B cell (primary cell): ENCODE data around the gene CEP19. TPM values are rescaled to one million over a fixed set of nuclear protein-coding genes. Genes with fewer than 3 reads are reported as not detected.

Experiments used
- ATAC-seq: fragments of 200-7000 bp; cut with Tn5 transposase; one replicate; pipeline ENCODE4 v1.10.0; 2021; ENCODE audit warnings: low read depth, mild to moderate bottlenecking, moderate number of reproducible peaks, moderate library complexity
- CTCF ChIA-PET: fragments of 350-600 bp; sonication (Branson Sonifier 250); formaldehyde crosslinking; loops from one replicate; lab custom pipeline; 2021; ENCODE audit warnings: antibody characterized with exemption, inconsistent platforms; lab: Charles Lee
- POLR2A ChIA-PET: fragments of 350-600 bp; sonication (Branson Sonifier 250); formaldehyde crosslinking; loops from one replicate; lab custom pipeline; 2021; ENCODE audit warnings: antibody characterized with exemption; lab: Charles Lee
- DNase-seq: peaks from one replicate; pipeline ENCODE4 v3.0.0; 2013
- H2AFZ ChIP-seq: 2 replicates; pipeline ENCODE4 v1.6.1; 2012; ENCODE audit warnings: mild to moderate bottlenecking, low read depth, low read length; ENCODE audit not compliant: insufficient read depth, poor library complexity, severe bottlenecking
- H3K27ac ChIP-seq, 2 donors: 1 replicate in 1 of 2; 2 replicates in 1 of 2; pipeline ENCODE4 v1.5.1; 2012 to 2013; ENCODE audit warnings: low read length in 2 of 2, mild to moderate bottlenecking in 2 of 2, moderate library complexity in 1 of 2
- H3K27me3 ChIP-seq, 4 experiments: fragments of 200-600 bp in 1 of 4; sonication (generic) in 1 of 4; replicated peaks in 1 of 4; 1 replicate in 2 of 4; 2 replicates in 2 of 4; pipeline versions ENCODE4 v1.6.1 to v1.7.0; 2013 to 2016; ENCODE audit warnings: low read length in 3 of 4, mild to moderate bottlenecking in 2 of 4, mixed read lengths in 1 of 4, moderate library complexity in 1 of 4; ENCODE audit not compliant: insufficient read depth in 4 of 4, control insufficient read depth in 3 of 4; ENCODE audit errors: control extremely low read depth in 1 of 4
- H3K36me3 ChIP-seq, 2 experiments: replicated peaks in 1 of 2; 1 replicate in 1 of 2; 2 replicates in 1 of 2; pipeline versions ENCODE4 v1.6.1 to v1.7.1; 2013; ENCODE audit warnings: low read length in 1 of 2; ENCODE audit not compliant: insufficient read depth in 2 of 2, control insufficient read depth in 1 of 2; ENCODE audit errors: control extremely low read depth in 1 of 2, extremely low read depth in 1 of 2
- H3K4me1 ChIP-seq, 2 donors: fragments of 200-600 bp in 1 of 2; sonication (generic) in 1 of 2; 1 replicate in 1 of 2; 2 replicates in 1 of 2; pipeline versions ENCODE4 v1.5.1 to v1.6.1; 2013 to 2017; ENCODE audit warnings: low read length in 2 of 2; ENCODE audit not compliant: control insufficient read depth in 2 of 2, insufficient read depth in 2 of 2
- H3K4me2 ChIP-seq: replicated peaks from 2 replicates; pipeline ENCODE3; 2012; ENCODE audit warnings: mild to moderate bottlenecking, low read depth, low read length; ENCODE audit not compliant: poor library complexity, severe bottlenecking
- H3K4me3 ChIP-seq, 5 experiments: fragments of 200-600 bp in 1 of 5; sonication (generic) in 1 of 5; 1 replicate in 3 of 5; 2 replicates in 2 of 5; pipeline versions ENCODE4 v1.5.1 to v1.7.0; 2011 to 2016; ENCODE audit warnings: low read length in 4 of 5, mild to moderate bottlenecking in 4 of 5, low read depth in 2 of 5, control low read depth in 1 of 5, moderate library complexity in 1 of 5; ENCODE audit not compliant: insufficient read depth in 1 of 5; ENCODE audit errors: control extremely low read depth in 1 of 5, extremely low read depth in 1 of 5
- H3K79me2 ChIP-seq: fragments of 200-600 bp; sonication (generic); one replicate; pipeline ENCODE4 v1.6.0; 2016; ENCODE audit warnings: low read length; ENCODE audit not compliant: control insufficient read depth, insufficient read depth
- H3K9ac ChIP-seq: fragments of 200-600 bp; sonication (generic); 2 replicates; pipeline ENCODE4 v1.6.1; 2017; ENCODE audit warnings: mild to moderate bottlenecking, low read length, moderate library complexity
- H3K9me3 ChIP-seq, 3 donors: one replicate each; pipeline versions ENCODE4 v1.6.1 to v1.7.1; 2013; ENCODE audit warnings: low read length in 2 of 3; ENCODE audit not compliant: control insufficient read depth in 2 of 3, insufficient read depth in 1 of 3; ENCODE audit errors: control extremely low read depth in 1 of 3
- H4K20me1 ChIP-seq: 2 replicates; pipeline ENCODE4 v1.6.0; 2012; ENCODE audit warnings: mild to moderate bottlenecking, low read length; ENCODE audit not compliant: insufficient read depth, control insufficient read depth, poor library complexity, severe bottlenecking
- H3K27ac Mint-ChIP-seq: one replicate; pipeline ENCODE4 v1.8.0; 2021; ENCODE audit warnings: mixed read lengths
- H3K27me3 Mint-ChIP-seq: one replicate; pipeline ENCODE4 v1.8.0; 2021; ENCODE audit warnings: mixed read lengths
- H3K4me1 Mint-ChIP-seq: one replicate; pipeline ENCODE4 v1.8.0; 2021; ENCODE audit warnings: mixed read lengths
- H3K4me3 Mint-ChIP-seq: one replicate; pipeline ENCODE4 v1.8.0; 2021; ENCODE audit warnings: mixed read lengths
- H3K9me3 Mint-ChIP-seq: one replicate; pipeline ENCODE4 v1.8.0; 2022; ENCODE audit warnings: mixed read lengths; ENCODE audit not compliant: insufficient read depth
- CTCF ChIP-seq: fragments of 200-600 bp; IDR thresholded peaks from one replicate; pipeline ENCODE4 v1.8.0; 2022; ENCODE audit warnings: antibody characterized with exemption, mild to moderate bottlenecking
- EZH2 ChIP-seq: IDR thresholded peaks from 2 replicates; pipeline ENCODE4 v1.6.1; 2012; ENCODE audit warnings: borderline replicate concordance, low read depth, mild to moderate bottlenecking, moderate library complexity, low read length; ENCODE audit not compliant: insufficient read depth, poor library complexity, severe bottlenecking
- WGBS: methylation state at CpG from one replicate; pipeline ENCODE4 v1.1.5; 2013; ENCODE audit warnings: missing lambda C conversion rate; ENCODE audit not compliant: insufficient coverage; 5-methylcytosine and 5-hydroxymethylcytosine counted together
- intact Hi-C: fragments of 100-400 bp; cut with micrococcal nuclease; formaldehyde crosslinking; loops from one replicate; pipeline ENCODE4 v1.10.0; 2022
- polyA plus RNA-seq: library from polyadenylated mRNA; depleted of rRNA; stranded (reverse); fragments of >200 nt; gene quantifications from 2 replicates; pipeline ENCODE4 v1.2.3, GENCODE V29; 2012
- total RNA-seq, 2 donors: library from RNA; stranded (reverse); fragments of 120-200 nt in 1 of 2; gene quantifications; 1 replicate in 1 of 2; 2 replicates in 1 of 2; pipeline versions ENCODE4 v1.2.3 to v1.2.4, GENCODE V29; 2013 to 2022

The CEP19 gene
- total and polyA plus RNA-seq, 2 donors (not counting 1 experiment from before 2014, with no cell fraction given): 0.45 to 4.6 TPM

GRCh38 chr3:196699749-196700148 is 12.3 kb downstream of the CEP19 start:
- Histone ChIP-seq H3K9ac (no peak overlapping the region), H3K4me3 (no peak overlapping the region), H3K4me2 (no peak overlapping the region), H3K36me3 (no peaks in the 10 kb centered on the region), H3K9me3 (peaks cover 0 to 8% (median 0%) of the 10 kb centered on the region in 3 donors), H2AFZ (no peak overlapping the region), H3K79me2 (no peaks in the 10 kb centered on the region), H4K20me1 (no peaks in the 10 kb centered on the region), H3K4me1 (peaks cover 0 to 5% of the 10 kb centered on the region in 2 donors), H3K27me3 (no peaks in the 10 kb centered on the region), H3K27ac (no peak overlapping the region)
- no peak for ATAC-seq
- DNase-seq: no peak
- peaks cover 13% of the 10 kb centered on the region for H3K4me1 Mint-ChIP-seq
- H3K9me3 Mint-ChIP-seq: no peaks in the 10 kb centered on the region
- no peak overlapping the region for H3K27ac Mint-ChIP-seq
- no peak overlapping the region for H3K4me3 Mint-ChIP-seq
- no peaks in the 10 kb centered on the region for H3K27me3 Mint-ChIP-seq
- WGBS: 97% methylated on average over 7 of the region's 7 CpGs
- POLR2A ChIA-PET: interaction anchor here (0.6 kb wide), 1 partner anchor 605 kb away, joined by 5 read pairs; no protein-coding TSS in a partner anchor
- TF ChIP-seq EZH2 (no peak), CTCF (no peak)
- CTCF ChIA-PET: no interaction called here
- intact Hi-C loops: no loop called here

- Histone ChIP-seq H3K4me2 (no peak overlapping the region), H3K36me3 (no peaks in the 10 kb centered on the region), H3K27ac (no peak overlapping the region), H3K4me1 (peaks cover 3 to 11% of the 10 kb centered on the region in 2 donors), H4K20me1 (no peaks in the 10 kb centered on the region), H3K4me3 (no peak overlapping the region), H3K27me3 (no peaks in the 10 kb centered on the region), H2AFZ (no peak overlapping the region), H3K79me2 (no peaks in the 10 kb centered on the region), H3K9me3 (peaks cover 0 to 8% (median 0%) of the 10 kb centered on the region in 3 donors), H3K9ac (no peak overlapping the region)
- ChIA-PET CTCF (interaction anchor here (0.6 to 2.8 kb wide), 6 partner anchors 12 to 981 kb away, joined by 3 to 16 read pairs (median 3); no protein-coding TSS in a partner anchor), POLR2A (no interaction called here)
- DNase-seq: peak; percentile 48
- Mint-ChIP-seq H3K27me3 (no peaks in the 10 kb centered on the region), H3K4me1 (peaks cover 21% of the 10 kb centered on the region), H3K27ac (peak overlapping the region; percentile 29), H3K4me3 (no peak overlapping the region), H3K9me3 (no peaks in the 10 kb centered on the region)
- intact Hi-C loops: no loop called here
- peak; percentile 42 for ATAC-seq
- WGBS: 44% methylated on average over 2 of the region's 5 CpGs
- TF ChIP-seq EZH2 (no peak), CTCF (no peak)
Measured at GRCh38 chr3:196697270-196697669, 14.8 kb downstream of the CEP19 start.
